Left lung (tissue), 10 donors: ENCODE measurements around the gene FBXL17. TPM values are rescaled to one million over a fixed set of nuclear protein-coding genes. Genes with fewer than 3 reads are reported as not detected.

Source experiments
- ATAC-seq: fragments of 200-7000 bp; cut with Tn5 transposase; one replicate; pipeline ENCODE4 v1.9.1; 2020; ENCODE audit warnings: moderate library complexity
- DNase-seq, 4 donors: peaks; one replicate each; pipeline ENCODE4 v3.0.0-alpha.2; 2013 to 2020
- H3K27ac ChIP-seq, 2 donors: fragments of 200-600 bp; sonication (generic) in 1 of 2; one replicate each; pipeline versions ENCODE4 v1.5.0 to v1.8.0; 2020 to 2021
- H3K27me3 ChIP-seq, 2 donors: fragments of 200-600 bp; sonication (generic) in 1 of 2; one replicate each; pipeline versions ENCODE4 v1.5.0 to v1.8.0; 2020 to 2021
- H3K36me3 ChIP-seq, 2 donors: fragments of 200-600 bp; sonication (generic) in 1 of 2; one replicate each; pipeline versions ENCODE4 v1.5.0 to v1.8.0; 2020 to 2021
- H3K4me1 ChIP-seq, 2 donors: fragments of 200-600 bp; one replicate each; pipeline ENCODE4 v1.8.0; 2021
- H3K4me3 ChIP-seq, 2 donors: fragments of 200-600 bp; sonication (generic) in 1 of 2; one replicate each; pipeline versions ENCODE4 v1.5.0 to v1.8.0; 2020 to 2021; ENCODE audit warnings: mild to moderate bottlenecking in 1 of 2
- H3K9me3 ChIP-seq, 2 donors: fragments of 200-600 bp; sonication (generic) in 1 of 2; one replicate each; pipeline versions ENCODE4 v1.5.0 to v1.8.0; 2020 to 2021
- intact Hi-C, 2 donors: fragments of 100-400 bp; cut with DNase I; formaldehyde crosslinking; loops; one replicate each; pipeline versions ENCODE4 v1.11.2 to v1.14.2; 2022
- polyA plus RNA-seq, 6 donors: library from polyadenylated mRNA; unstranded; fragments of 120-200 nt; gene quantifications; one replicate each; pipeline ENCODE4 v1.2.1, GENCODE V29; 2013; ENCODE audit not compliant: insufficient read length in 6 of 6
- total RNA-seq, 2 donors: library from RNA; stranded (reverse); fragmentation: NEBNext Ultra II Directional; extraction: Animal tissue kit (Norgen Biotek cat#: 25700); gene quantifications; one replicate each; pipeline ENCODE4 v1.2.1, GENCODE V29; 2021
- TF ChIP-seq, protein P1 (sequence below), 2 donors: fragments of 200-600 bp; sonication (generic) in 1 of 2; IDR thresholded peaks; one replicate each; pipeline versions ENCODE4 v1.5.0 to v1.8.0; 2021; ENCODE audit warnings: antibody characterized with exemption in 2 of 2
- donor health status: DM: no; HTN: yes; CAD: no.
- donor health status: DM: no; HTN: no; CAD: no.

The FBXL17 gene
- total and polyA plus RNA-seq, 8 donors = 11.8 to 23.8 (median 19.8) TPM

DNA sequence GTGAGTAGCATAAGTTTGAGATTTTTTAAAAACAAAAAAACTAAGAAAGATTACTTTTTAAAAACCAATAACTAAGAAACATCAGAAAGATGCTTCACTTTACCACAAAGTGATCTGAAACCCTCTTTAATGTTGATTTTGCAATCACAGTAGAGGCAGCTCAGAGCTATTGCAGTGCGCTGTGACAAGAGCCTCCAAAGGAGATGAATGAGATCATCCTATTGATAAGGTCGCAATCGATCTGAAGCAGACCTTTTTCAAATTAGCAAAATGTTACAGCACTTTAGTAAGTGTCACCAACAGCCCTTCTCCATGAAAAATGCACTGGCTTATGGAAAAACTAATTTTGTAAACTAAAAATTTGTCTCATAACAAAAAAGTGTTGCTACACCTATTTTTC, 426.6 kb downstream of the FBXL17 start:
- DNase-seq = no peak
- ATAC-seq = no peak
- H3K27me3 ChIP-seq = no peaks in the 10 kb centered on the region
- no peaks in the 10 kb centered on the region for H3K9me3 ChIP-seq
- TF ChIP-seq, protein P1, sequence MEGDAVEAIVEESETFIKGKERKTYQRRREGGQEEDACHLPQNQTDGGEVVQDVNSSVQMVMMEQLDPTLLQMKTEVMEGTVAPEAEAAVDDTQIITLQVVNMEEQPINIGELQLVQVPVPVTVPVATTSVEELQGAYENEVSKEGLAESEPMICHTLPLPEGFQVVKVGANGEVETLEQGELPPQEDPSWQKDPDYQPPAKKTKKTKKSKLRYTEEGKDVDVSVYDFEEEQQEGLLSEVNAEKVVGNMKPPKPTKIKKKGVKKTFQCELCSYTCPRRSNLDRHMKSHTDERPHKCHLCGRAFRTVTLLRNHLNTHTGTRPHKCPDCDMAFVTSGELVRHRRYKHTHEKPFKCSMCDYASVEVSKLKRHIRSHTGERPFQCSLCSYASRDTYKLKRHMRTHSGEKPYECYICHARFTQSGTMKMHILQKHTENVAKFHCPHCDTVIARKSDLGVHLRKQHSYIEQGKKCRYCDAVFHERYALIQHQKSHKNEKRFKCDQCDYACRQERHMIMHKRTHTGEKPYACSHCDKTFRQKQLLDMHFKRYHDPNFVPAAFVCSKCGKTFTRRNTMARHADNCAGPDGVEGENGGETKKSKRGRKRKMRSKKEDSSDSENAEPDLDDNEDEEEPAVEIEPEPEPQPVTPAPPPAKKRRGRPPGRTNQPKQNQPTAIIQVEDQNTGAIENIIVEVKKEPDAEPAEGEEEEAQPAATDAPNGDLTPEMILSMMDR (IDR thresholded peaks at IDR 0.05) = no peak
- no peaks in the 10 kb centered on the region for H3K4me1 ChIP-seq
- no peak overlapping the region for H3K4me3 ChIP-seq
- H3K27ac ChIP-seq = no peak overlapping the region
- no peaks in the 10 kb centered on the region for H3K36me3 ChIP-seq
- intact Hi-C loops = no loop called here

- intact Hi-C loops = no loop called here
- Histone ChIP-seq H3K27me3 (no peaks in the 10 kb centered on the region), H3K9me3 (no peaks in the 10 kb centered on the region)
These were observed 427.6 kb downstream of the FBXL17 start for GRCh38 chr5:107954254-107954653.

DNA sequence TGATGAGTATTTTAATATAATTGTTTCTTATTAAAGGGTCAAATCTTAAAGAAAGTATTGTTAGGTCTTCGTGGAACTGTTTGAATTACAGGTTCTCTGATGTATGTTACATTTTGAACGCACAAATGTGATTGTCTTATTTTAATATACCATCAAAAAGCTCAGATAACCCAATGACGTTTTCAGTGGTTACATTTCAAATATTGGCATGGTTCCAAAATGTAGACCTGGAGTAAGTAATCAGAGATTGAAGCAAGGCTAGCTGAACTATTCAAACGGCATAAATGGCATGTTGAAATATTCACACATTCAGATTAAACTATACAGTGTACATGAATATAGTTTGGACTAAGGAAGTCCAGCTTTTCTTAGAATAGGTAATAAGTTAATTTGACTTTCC, 429.4 kb downstream of the FBXL17 start:
- H3K4me3 ChIP-seq = no peak overlapping the region
- no peaks in the 10 kb centered on the region for H3K27me3 ChIP-seq
- TF ChIP-seq, protein P1 (IDR thresholded peaks at IDR 0.05) = no peak
- DNase-seq (no peak), ATAC-seq (no peak)
- H3K4me1 ChIP-seq = no peaks in the 10 kb centered on the region
- intact Hi-C loops = no loop called here
- no peaks in the 10 kb centered on the region for H3K36me3 ChIP-seq
- H3K27ac ChIP-seq = no peak overlapping the region
- H3K9me3 ChIP-seq = no peaks in the 10 kb centered on the region

More at GRCh38 chr5:107954254-107954653, 427.6 kb downstream of the FBXL17 start:
- ATAC-seq (no peak), DNase-seq (no peak)
- Histone ChIP-seq H3K4me1 (no peaks in the 10 kb centered on the region), H3K4me3 (no peak overlapping the region), H3K27ac (no peak overlapping the region), H3K36me3 (no peaks in the 10 kb centered on the region)
- TF ChIP-seq, protein P1 (IDR thresholded peaks at IDR 0.05) = no peak

DNA sequence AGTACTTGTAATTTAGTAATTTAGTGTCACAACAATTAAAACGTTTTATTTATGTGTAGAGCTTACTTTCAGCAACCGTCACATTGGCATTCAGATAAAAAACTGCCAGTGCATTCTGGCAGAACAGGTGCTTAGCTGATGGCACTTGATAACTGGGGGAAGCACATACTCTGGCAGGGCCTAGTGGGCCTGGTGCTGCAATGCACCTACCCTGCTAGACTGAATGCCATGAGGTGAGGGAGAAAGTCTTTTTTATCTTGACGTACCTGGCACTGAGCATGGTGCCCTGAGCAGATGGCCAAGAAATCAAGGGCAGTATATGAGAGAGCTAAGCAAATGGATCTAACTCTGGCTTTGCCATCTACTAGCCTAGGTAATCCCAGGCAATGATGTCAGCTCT, 430.6 kb downstream of the FBXL17 start:
- intact Hi-C loops = no loop called here
- Histone ChIP-seq H3K4me3 (no peak overlapping the region), H3K36me3 (no peaks in the 10 kb centered on the region), H3K27ac (no peak overlapping the region), H3K27me3 (no peaks in the 10 kb centered on the region), H3K4me1 (no peaks in the 10 kb centered on the region), H3K9me3 (no peaks in the 10 kb centered on the region)
- DNase-seq = no peak
- TF ChIP-seq, protein P1 (IDR thresholded peaks at IDR 0.05) = no peak
- ATAC-seq = no peak

GRCh38 chr5:107950776-107951175, 431.1 kb downstream of the FBXL17 start:
- Histone ChIP-seq H3K27ac (no peak overlapping the region), H3K36me3 (no peaks in the 10 kb centered on the region), H3K4me1 (no peaks in the 10 kb centered on the region), H3K4me3 (no peak overlapping the region), H3K27me3 (no peaks in the 10 kb centered on the region), H3K9me3 (no peaks in the 10 kb centered on the region)
- no peak for ATAC-seq
- intact Hi-C loops = no loop called here
- no peak for DNase-seq
- TF ChIP-seq, protein P1 (IDR thresholded peaks at IDR 0.05) = no peak
